KOPT-K1 (cell line): ENCODE results near the gene ARMC3.

ENCODE experiments used
- H3K27ac ChIP-seq: fragments of 200-600 bp; sonication (generic); 2 replicates; pipeline ENCODE4 v1.5.1; 2016; ENCODE audit warnings: antibody characterized with exemption, mild to moderate bottlenecking, low read depth, low read length; ENCODE audit not compliant: poor library complexity, severe bottlenecking
- H3K36me3 ChIP-seq: fragments of 200-600 bp; sonication (generic); 2 replicates; pipeline ENCODE4 v1.5.1; 2017; ENCODE audit warnings: antibody characterized with exemption, mild to moderate bottlenecking, low read length, moderate library complexity; ENCODE audit not compliant: insufficient read depth
- H3K9me3 ChIP-seq: fragments of 200-600 bp; sonication (generic); 2 replicates; pipeline ENCODE4 v1.5.1; 2017; ENCODE audit warnings: antibody characterized with exemption, low read length, mild to moderate bottlenecking; ENCODE audit not compliant: insufficient read depth, poor library complexity, severe bottlenecking

Gene ARMC3

GRCh38 chr10:23037561-23037960, 109.7 kb downstream of the ARMC3 start:
- Histone ChIP-seq H3K36me3 (no peaks in the 10 kb centered on the region), H3K27ac (no peak overlapping the region), H3K9me3 (no peaks in the 10 kb centered on the region)

DNA sequence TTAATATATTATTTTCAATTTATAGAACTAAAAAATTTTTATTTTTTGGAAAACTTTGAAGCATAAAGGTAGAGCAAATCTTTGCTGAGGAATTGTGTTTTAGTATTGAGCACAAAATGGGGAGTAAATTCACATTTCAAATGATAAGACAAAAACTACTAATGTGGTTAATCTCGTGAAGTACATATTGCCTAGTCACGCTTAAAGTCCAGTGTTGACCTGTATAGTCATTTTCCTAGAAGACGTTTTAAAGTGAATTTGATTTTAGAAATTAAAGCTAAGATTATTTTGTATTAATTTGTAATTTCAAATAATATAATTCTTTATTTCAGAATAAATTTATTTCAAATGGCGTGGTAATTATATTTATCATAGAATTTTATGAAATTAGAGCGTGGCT, 110.3 kb downstream of the ARMC3 start:
- H3K9me3 ChIP-seq, result no peaks in the 10 kb centered on the region
- H3K36me3 ChIP-seq, result no peaks in the 10 kb centered on the region
- no peak overlapping the region for H3K27ac ChIP-seq

DNA sequence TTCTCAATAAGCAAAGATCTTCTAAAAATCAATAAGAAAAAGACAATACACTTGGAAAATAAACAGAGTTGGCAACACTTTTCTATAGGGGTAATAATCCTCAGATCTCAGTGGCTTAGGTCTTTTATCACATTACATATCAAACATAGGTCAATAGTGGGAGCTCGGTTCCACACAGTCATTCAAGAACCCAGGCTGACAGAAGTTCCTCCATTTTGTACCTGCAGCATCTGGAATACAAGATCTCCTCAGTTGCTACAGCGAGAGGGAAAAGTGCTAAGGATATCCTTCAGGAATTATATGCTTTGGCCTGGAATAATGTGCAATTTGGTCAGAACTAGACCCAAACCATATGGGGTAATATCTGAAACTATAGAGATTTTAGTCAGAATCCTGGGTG, 112.1 kb downstream of the ARMC3 start:
- Histone ChIP-seq H3K9me3 (no peaks in the 10 kb centered on the region), H3K27ac (no peak overlapping the region), H3K36me3 (no peaks in the 10 kb centered on the region)

DNA sequence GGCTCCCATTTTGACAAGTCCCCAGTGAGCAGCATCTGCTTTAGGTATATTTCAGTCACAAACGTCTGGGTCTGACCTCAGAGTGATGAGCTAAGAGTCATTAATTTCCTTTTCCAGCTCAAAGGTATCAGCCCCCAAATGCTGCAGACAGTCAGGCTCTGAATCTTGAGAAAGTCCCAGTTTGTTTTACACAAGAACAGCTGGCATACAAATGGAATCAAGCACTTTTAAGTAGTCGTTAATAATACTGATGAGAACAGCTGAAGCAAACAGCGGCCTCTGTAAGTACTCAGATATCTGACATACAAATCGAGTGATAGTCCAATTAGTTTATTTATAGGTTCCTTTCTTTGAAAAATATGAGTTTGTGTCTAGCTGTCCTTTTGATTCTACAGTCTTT, 118.2 kb downstream of the ARMC3 start:
- Histone ChIP-seq H3K36me3 (no peaks in the 10 kb centered on the region), H3K27ac (no peak overlapping the region), H3K9me3 (no peaks in the 10 kb centered on the region)

DNA sequence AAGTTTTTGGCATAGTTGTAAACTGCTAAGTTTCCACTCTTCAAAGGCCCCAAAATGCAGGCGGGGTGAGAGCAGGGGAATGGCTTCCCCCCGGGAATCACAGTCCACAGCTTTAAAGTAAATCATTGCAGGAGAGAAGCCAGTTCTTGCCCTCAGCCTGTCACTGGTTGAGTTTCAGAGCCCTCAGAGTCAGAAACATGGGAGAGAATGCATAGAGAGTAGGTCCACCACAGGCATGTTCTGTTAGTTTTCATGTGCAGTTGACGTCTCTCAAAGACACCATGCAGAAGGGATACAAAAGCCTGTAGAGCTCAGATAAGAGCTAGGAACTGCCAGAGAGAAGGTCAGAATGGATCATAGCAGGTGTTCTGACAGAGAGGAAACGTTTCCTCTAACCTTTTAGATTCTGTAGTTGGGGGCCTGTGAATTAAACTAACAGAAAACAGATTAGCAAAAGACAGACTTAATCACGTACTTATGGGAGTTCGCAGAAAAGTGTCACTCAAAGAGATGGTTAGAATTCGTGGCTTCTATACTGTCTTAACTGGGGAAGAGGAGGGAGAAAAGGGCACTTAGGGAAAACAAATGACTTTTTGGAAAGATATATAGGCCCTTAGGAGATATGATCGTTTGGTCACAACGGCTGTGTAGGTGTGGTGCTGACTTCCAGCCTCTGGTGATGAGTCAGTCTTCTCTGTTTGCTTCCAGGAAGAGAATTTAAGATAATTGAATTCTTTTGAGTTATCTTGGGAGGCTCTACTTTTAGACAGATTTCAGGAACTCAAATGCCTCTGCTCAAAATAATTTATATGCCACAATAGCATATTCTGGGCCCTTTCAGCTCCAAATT, 119.6 kb downstream of the ARMC3 start:
- Histone ChIP-seq H3K36me3 (no peaks in the 10 kb centered on the region), H3K9me3 (no peaks in the 10 kb centered on the region), H3K27ac (no peak overlapping the region)

- H3K9me3 ChIP-seq, result no peaks in the 10 kb centered on the region
- H3K36me3 ChIP-seq, result no peaks in the 10 kb centered on the region
- no peak overlapping the region for H3K27ac ChIP-seq
Measured at GRCh38 chr10:23048191-23048590, 120.3 kb downstream of the ARMC3 start.

GRCh38 chr10:23051278-23051677, 123.4 kb downstream of the ARMC3 start:
- no peaks in the 10 kb centered on the region for H3K36me3 ChIP-seq
- H3K27ac ChIP-seq, result no peak overlapping the region
- no peaks in the 10 kb centered on the region for H3K9me3 ChIP-seq

DNA sequence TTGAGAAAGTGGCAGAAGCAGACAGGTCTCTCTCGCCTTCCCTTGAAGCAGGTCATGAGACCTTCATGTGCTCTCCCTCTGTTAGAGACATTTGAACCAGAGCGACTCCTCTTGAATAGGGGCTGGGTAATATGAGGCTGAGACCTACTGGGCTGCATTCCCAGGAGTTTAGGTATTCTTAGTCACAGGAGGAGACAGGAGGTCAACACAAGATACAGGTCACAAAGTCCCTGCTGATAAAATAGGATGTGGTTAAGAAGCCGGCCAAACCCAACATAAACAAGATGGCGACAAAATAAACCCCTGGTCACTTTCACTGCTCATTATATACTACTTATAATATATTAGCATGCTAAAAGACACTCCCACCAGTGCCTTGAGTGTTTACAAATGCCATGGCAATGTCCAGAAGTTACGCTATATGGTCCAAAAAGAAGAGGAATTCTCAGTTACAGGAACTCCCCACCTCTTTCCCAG, 124.0 kb downstream of the ARMC3 start:
- no peak overlapping the region for H3K27ac ChIP-seq

DNA sequence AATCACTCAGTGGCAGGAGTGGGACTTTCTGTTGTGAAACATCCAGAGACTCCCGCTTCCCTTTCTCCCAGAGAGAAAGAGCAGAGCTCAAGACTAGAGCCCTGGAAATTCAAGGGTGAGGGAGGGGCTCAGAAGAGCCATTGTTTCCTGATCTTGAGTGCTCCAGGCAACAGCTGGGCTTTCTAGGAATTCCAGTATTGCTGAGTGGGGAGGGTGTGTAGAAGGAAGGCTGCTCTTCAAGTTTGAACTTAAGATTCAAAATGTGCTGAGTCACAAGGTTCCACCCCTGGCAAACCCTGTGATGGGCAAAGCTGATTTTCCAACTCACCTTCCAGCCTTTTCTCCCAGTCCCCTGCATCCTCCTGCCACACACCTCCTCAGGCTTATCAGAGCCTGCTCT, 125.2 kb downstream of the ARMC3 start:
- no peaks in the 10 kb centered on the region for H3K36me3 ChIP-seq
- H3K27ac ChIP-seq, result no peak overlapping the region

More for the DNA sequence above, 124.0 kb downstream of the ARMC3 start:
- Histone ChIP-seq H3K9me3 (no peaks in the 10 kb centered on the region), H3K36me3 (no peaks in the 10 kb centered on the region)

GRCh38 chr10:23055424-23056185, 127.8 kb downstream of the ARMC3 start:
- H3K9me3 ChIP-seq, result no peaks in the 10 kb centered on the region
- H3K36me3 ChIP-seq, result no peaks in the 10 kb centered on the region
- no peak overlapping the region for H3K27ac ChIP-seq

More for the DNA sequence above, 125.2 kb downstream of the ARMC3 start:
- H3K9me3 ChIP-seq, result no peaks in the 10 kb centered on the region

GRCh38 chr10:23056186-23056579, 128.3 kb downstream of the ARMC3 start:
- Histone ChIP-seq H3K36me3 (no peaks in the 10 kb centered on the region), H3K27ac (no peak overlapping the region), H3K9me3 (no peaks in the 10 kb centered on the region)

- H3K27ac ChIP-seq, result no peak overlapping the region
- no peaks in the 10 kb centered on the region for H3K36me3 ChIP-seq
Measured at GRCh38 chr10:23058366-23058765, 130.5 kb downstream of the ARMC3 start.

GRCh38 chr10:23060918-23061317, 133.1 kb downstream of the ARMC3 start:
- Histone ChIP-seq H3K9me3 (no peaks in the 10 kb centered on the region), H3K27ac (no peak overlapping the region), H3K36me3 (no peaks in the 10 kb centered on the region)

More at GRCh38 chr10:23058366-23058765, 130.5 kb downstream of the ARMC3 start:
- H3K9me3 ChIP-seq, result no peaks in the 10 kb centered on the region

- no peaks in the 10 kb centered on the region for H3K36me3 ChIP-seq
- no peaks in the 10 kb centered on the region for H3K9me3 ChIP-seq
- H3K27ac ChIP-seq, result no peak overlapping the region
Measured at GRCh38 chr10:23063045-23063972, 135.5 kb downstream of the ARMC3 start.
